SK-N-SH treated with all-trans-retinoic acid at 6 μM for 48 hours (cell line): ENCODE data around the gene FBXW12.

Experiments used
- ATAC-seq: fragments of 200-7000 bp; cut with Tn5 transposase; 3 replicates; pipeline ENCODE4 v1.9.1; 2020; ENCODE audit warnings: mild to moderate bottlenecking, moderate library complexity
- CSDC2 ChIP-seq: fragments of 250-450 bp; sonication (Bioruptor Pico); IDR thresholded peaks from 2 replicates; pipeline ENCODE4 v1.5.0; 2020; ENCODE audit warnings: mild to moderate bottlenecking, moderate library complexity
- ESRRG ChIP-seq: fragments of 250-450 bp; sonication (Bioruptor Pico); IDR thresholded peaks from 2 replicates; pipeline ENCODE4 v1.6.1; 2021; ENCODE audit warnings: mild to moderate bottlenecking
- GLIS3 ChIP-seq: fragments of 250-450 bp; sonication (Bioruptor Pico); IDR thresholded peaks from 2 replicates; pipeline ENCODE4 v1.5.0; 2020; ENCODE audit warnings: mild to moderate bottlenecking, moderate library complexity
- ISL1 ChIP-seq: fragments of 250-450 bp; sonication (Bioruptor Pico); IDR thresholded peaks from 2 replicates; pipeline ENCODE4 v2.1.2; 2022; ENCODE audit warnings: mild to moderate bottlenecking, moderate library complexity
- OSR1 ChIP-seq: fragments of 250-450 bp; sonication (Bioruptor Pico); IDR thresholded peaks from 2 replicates; pipeline ENCODE4 v1.8.0; 2022; ENCODE audit warnings: moderate library complexity, mild to moderate bottlenecking, inconsistent platforms
- POU6F1 ChIP-seq: fragments of 250-450 bp; sonication (Bioruptor Pico); IDR thresholded peaks from 2 replicates; pipeline ENCODE4 v1.8.0; 2021; ENCODE audit warnings: low read depth, mild to moderate bottlenecking, moderate library complexity, borderline replicate concordance
- PPARA ChIP-seq: fragments of 250-450 bp; sonication (Bioruptor Pico); IDR thresholded peaks from 2 replicates; pipeline ENCODE4 v1.5.0; 2020; ENCODE audit warnings: mild to moderate bottlenecking, borderline replicate concordance
- RARB ChIP-seq: fragments of 250-450 bp; sonication (Bioruptor Pico); IDR thresholded peaks from 2 replicates; pipeline ENCODE4 v1.8.0; 2021; ENCODE audit warnings: mild to moderate bottlenecking, moderate library complexity
- SNAI2 ChIP-seq: fragments of 250-450 bp; sonication (Bioruptor Pico); IDR thresholded peaks from 2 replicates; pipeline ENCODE4 v1.5.0; 2020; ENCODE audit warnings: mild to moderate bottlenecking, moderate library complexity
- TCF4 ChIP-seq: fragments of 250-450 bp; sonication (Bioruptor Pico); IDR thresholded peaks from 2 replicates; pipeline ENCODE4 v1.8.0; 2021; ENCODE audit warnings: mild to moderate bottlenecking, moderate library complexity, borderline replicate concordance
- TOX ChIP-seq: fragments of 250-450 bp; sonication (Bioruptor Pico); IDR thresholded peaks from 2 replicates; pipeline ENCODE4 v1.8.0; 2021; ENCODE audit warnings: mild to moderate bottlenecking, moderate library complexity, borderline replicate concordance
- TSHZ2 ChIP-seq: fragments of 250-450 bp; sonication (Bioruptor Pico); IDR thresholded peaks from 2 replicates; pipeline ENCODE4 v1.5.0; 2020; ENCODE audit warnings: mild to moderate bottlenecking, moderate library complexity
- ZC3H10 ChIP-seq: fragments of 250-450 bp; sonication (Bioruptor Pico); IDR thresholded peaks from 2 replicates; pipeline ENCODE4 v1.5.1; 2021; ENCODE audit warnings: mild to moderate bottlenecking, moderate library complexity
- ZFP3 ChIP-seq: fragments of 250-450 bp; sonication (Bioruptor Pico); IDR thresholded peaks from 2 replicates; pipeline ENCODE4 v1.5.0; 2020; ENCODE audit warnings: mild to moderate bottlenecking, moderate library complexity
- ZFP30 ChIP-seq: fragments of 450-650 bp; formaldehyde crosslinking; IDR thresholded peaks from 2 replicates; pipeline ENCODE4 v1.5.0; 2022; ENCODE audit warnings: mild to moderate bottlenecking, moderate library complexity
- ZNF565 ChIP-seq: fragments of 450-650 bp; formaldehyde crosslinking; conservative IDR thresholded peaks from 2 replicates; pipeline ENCODE4 v1.5.0; 2020; ENCODE audit warnings: low read depth, mild to moderate bottlenecking, moderate library complexity
- ZNF70 ChIP-seq: fragments of 450-650 bp; formaldehyde crosslinking; IDR thresholded peaks from 2 replicates; pipeline ENCODE4 v1.5.0; 2020; ENCODE audit warnings: mild to moderate bottlenecking, moderate library complexity
- ZNF8 ChIP-seq: fragments of 450-650 bp; formaldehyde crosslinking; IDR thresholded peaks from 2 replicates; pipeline ENCODE4 v1.5.0; 2020; ENCODE audit warnings: mild to moderate bottlenecking, moderate library complexity
- TF ChIP-seq, protein P1 (sequence below): fragments of 250-450 bp; sonication (Bioruptor Pico); IDR thresholded peaks from 2 replicates; pipeline ENCODE4 v1.5.1; 2021; ENCODE audit warnings: mild to moderate bottlenecking, moderate library complexity
- TF ChIP-seq, protein P2 (sequence below): fragments of 250-450 bp; sonication (Bioruptor Pico); IDR thresholded peaks from 2 replicates; pipeline ENCODE4 v1.5.1; 2020; ENCODE audit warnings: low read depth, mild to moderate bottlenecking, moderate library complexity
- TF ChIP-seq, protein P3 (sequence below): fragments of 250-450 bp; sonication (Bioruptor Pico); IDR thresholded peaks from 2 replicates; pipeline ENCODE4 v1.8.0; 2020; ENCODE audit warnings: mild to moderate bottlenecking, moderate library complexity, borderline replicate concordance

FBXW12 gene

DNA sequence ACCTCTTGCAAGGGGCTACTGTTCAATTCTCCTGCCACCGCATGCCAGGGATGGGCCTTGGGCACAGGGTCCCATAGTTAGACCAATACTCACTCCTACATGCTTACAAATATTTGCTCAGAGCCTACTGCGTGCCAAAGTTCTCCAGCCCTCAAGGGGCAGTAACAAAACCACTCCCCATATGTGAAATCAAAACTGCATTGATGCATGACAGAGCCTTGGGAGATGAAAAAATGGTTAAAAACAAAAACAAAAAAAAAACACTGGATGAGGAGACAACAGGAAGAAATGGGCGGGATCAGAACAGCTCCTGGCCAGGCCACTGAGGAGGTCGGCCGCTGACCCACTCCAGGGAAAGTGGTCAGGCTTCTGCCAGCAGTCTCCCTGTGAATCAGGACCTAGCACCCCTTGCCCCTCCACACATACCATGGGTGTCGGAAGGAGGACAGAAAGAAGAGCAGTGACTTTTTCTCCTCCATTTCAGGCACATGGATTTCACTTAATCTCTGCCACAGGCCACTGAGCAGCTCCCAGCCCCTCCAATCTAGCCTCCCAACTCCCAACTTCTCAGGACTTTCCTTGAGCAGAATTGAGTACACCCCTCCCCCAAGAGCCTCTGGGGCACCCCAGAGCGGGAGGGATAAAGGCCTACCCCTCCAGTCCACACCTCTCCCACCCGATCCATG lies 55.1 kb downstream of the FBXW12 start:
- no peak for ATAC-seq
- TF ChIP-seq ESRRG (CRISPR knock-in tag) (no peak), ZNF8 (CRISPR knock-in tag) (no peak), CSDC2 (no peak), ZNF70 (no peak), ZC3H10 (CRISPR knock-in tag) (no peak)
- TF ChIP-seq, all 23 proteins: peak for 0

DNA sequence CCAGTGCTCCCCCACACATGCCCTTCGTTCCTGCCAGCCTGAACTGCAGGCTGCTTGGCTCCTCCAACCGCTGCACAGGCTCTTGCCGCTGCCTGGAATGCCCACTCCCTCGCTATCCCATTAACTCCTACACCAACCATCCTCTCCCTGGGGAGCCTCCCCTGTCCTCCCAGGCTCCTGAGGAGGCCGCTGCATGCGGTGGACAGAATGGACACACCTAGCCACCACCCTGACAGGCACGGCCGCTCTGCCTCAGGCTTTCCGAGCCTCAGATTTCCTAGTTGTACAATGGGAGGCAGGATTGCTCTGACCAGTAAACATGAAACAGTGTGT lies 55.6 kb downstream of the FBXW12 start:
- no peak for ATAC-seq
- TF ChIP-seq ZFP30 (no peak), TOX (CRISPR knock-in tag) (no peak), TCF4 (CRISPR knock-in tag) (no peak), POU6F1 (CRISPR knock-in tag) (no peak), ZFP3 (no peak), GLIS3 (CRISPR knock-in tag) (no peak)
- TF ChIP-seq, protein P1, sequence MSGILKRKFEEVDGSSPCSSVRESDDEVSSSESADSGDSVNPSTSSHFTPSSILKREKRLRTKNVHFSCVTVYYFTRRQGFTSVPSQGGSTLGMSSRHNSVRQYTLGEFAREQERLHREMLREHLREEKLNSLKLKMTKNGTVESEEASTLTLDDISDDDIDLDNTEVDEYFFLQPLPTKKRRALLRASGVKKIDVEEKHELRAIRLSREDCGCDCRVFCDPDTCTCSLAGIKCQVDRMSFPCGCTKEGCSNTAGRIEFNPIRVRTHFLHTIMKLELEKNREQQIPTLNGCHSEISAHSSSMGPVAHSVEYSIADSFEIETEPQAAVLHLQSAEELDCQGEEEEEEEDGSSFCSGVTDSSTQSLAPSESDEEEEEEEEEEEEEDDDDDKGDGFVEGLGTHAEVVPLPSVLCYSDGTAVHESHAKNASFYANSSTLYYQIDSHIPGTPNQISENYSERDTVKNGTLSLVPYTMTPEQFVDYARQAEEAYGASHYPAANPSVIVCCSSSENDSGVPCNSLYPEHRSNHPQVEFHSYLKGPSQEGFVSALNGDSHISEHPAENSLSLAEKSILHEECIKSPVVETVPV = no peak

DNA sequence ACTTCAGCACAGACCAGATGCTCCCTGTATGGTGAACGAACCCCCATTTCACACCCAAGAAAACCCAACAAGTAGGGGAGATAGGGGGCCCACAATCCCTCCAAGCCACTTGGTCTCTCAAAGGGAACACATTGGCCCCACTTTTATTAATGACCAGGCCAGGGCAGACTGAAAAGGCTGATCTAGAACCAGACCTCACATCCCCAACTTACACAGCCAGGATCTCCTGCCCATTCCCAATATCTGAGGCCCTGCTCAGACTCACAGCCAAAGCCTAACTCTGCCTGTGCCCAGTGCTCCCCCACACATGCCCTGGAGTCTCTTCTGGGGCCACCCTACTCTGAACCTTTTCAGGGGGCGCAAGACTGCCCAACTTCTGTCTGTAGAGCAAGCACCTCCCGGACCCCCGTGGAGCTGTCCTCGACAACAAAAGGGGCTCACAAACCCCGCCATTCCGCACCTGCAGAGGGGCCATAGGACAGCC lies 56.1 kb downstream of the FBXW12 start:
- no peak for TF ChIP-seq ZNF565
- no peak for TF ChIP-seq TSHZ2 (CRISPR knock-in tag)
- TF ChIP-seq, protein P1 = no peak
- no peak for TF ChIP-seq GLIS3 (CRISPR knock-in tag)
- no peak for TF ChIP-seq ZNF70
- TF ChIP-seq, all 23 proteins: peak for 0
- peak; percentile 3; the same call in 1 of the 3 replicates for ATAC-seq

- TF ChIP-seq TOX (CRISPR knock-in tag) (no peak), ZFP3 (no peak), PPARA (CRISPR knock-in tag) (no peak), ZNF70 (no peak), ZFP30 (no peak), ESRRG (CRISPR knock-in tag) (no peak), ZC3H10 (CRISPR knock-in tag) (no peak), OSR1 (CRISPR knock-in tag) (no peak), ISL1 (CRISPR knock-in tag) (no peak), ZNF565 (no peak), SNAI2 (CRISPR knock-in tag) (no peak), GLIS3 (CRISPR knock-in tag) (no peak), CSDC2 (no peak), RARB (no peak)
- TF ChIP-seq, protein P1 = no peak
- TF ChIP-seq, protein P2, sequence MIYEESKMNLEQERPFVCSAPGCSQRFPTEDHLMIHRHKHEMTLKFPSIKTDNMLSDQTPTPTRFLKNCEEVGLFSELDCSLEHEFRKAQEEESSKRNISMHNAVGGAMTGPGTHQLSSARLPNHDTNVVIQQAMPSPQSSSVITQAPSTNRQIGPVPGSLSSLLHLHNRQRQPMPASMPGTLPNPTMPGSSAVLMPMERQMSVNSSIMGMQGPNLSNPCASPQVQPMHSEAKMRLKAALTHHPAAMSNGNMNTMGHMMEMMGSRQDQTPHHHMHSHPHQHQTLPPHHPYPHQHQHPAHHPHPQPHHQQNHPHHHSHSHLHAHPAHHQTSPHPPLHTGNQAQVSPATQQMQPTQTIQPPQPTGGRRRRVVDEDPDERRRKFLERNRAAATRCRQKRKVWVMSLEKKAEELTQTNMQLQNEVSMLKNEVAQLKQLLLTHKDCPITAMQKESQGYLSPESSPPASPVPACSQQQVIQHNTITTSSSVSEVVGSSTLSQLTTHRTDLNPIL (CRISPR knock-in tag) = no peak
- TF ChIP-seq, protein P3, sequence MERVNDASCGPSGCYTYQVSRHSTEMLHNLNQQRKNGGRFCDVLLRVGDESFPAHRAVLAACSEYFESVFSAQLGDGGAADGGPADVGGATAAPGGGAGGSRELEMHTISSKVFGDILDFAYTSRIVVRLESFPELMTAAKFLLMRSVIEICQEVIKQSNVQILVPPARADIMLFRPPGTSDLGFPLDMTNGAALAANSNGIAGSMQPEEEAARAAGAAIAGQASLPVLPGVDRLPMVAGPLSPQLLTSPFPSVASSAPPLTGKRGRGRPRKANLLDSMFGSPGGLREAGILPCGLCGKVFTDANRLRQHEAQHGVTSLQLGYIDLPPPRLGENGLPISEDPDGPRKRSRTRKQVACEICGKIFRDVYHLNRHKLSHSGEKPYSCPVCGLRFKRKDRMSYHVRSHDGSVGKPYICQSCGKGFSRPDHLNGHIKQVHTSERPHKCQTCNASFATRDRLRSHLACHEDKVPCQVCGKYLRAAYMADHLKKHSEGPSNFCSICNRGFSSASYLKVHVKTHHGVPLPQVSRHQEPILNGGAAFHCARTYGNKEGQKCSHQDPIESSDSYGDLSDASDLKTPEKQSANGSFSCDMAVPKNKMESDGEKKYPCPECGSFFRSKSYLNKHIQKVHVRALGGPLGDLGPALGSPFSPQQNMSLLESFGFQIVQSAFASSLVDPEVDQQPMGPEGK (CRISPR knock-in tag) = no peak
- TF ChIP-seq, all 23 proteins: peak for 0
- peak; percentile 60 for ATAC-seq
These were observed 56.7 kb downstream of the FBXW12 start for GRCh38 chr3:48428572-48429316.
